ENCODE data around the gene GPC6.

DNA sequence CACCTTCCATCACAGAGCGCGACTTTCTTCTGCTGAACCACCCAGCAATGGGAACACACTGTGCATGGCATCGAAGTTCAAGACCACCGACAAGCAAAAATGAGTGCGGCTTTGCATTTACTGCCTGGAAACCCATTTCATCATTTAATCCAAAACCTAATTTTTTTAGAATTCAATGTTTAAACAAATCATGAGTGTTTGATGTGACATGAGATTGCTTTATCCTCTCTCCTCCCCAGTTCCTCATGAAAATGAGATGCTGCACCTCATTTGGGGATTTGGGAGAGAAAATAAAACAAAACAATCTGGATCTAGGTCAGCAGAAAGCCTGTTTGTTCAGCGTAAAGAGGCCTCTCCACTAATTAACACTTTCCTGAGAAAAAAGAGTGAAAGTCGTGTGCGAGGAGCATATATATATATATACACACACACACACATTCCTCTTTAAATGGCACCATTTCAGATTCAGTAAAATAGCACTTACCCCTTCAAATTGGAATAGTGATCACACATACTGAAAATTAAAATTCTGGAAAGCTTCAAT lies 1126.6 kb downstream of the GPC6 start:
- TF ChIP-seq, protein P1, sequence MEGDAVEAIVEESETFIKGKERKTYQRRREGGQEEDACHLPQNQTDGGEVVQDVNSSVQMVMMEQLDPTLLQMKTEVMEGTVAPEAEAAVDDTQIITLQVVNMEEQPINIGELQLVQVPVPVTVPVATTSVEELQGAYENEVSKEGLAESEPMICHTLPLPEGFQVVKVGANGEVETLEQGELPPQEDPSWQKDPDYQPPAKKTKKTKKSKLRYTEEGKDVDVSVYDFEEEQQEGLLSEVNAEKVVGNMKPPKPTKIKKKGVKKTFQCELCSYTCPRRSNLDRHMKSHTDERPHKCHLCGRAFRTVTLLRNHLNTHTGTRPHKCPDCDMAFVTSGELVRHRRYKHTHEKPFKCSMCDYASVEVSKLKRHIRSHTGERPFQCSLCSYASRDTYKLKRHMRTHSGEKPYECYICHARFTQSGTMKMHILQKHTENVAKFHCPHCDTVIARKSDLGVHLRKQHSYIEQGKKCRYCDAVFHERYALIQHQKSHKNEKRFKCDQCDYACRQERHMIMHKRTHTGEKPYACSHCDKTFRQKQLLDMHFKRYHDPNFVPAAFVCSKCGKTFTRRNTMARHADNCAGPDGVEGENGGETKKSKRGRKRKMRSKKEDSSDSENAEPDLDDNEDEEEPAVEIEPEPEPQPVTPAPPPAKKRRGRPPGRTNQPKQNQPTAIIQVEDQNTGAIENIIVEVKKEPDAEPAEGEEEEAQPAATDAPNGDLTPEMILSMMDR (conservative IDR thresholded peaks at IDR 0.05; ENCODE audit: low read length), result no peak
- TF ChIP-seq EZH2phosphoT487 (IDR thresholded peaks at IDR 0.05; ENCODE audit: borderline replicate concordance, low read depth, low read length), result no peak

All from OCI-LY7 (cell line).